Mesendoderm (in vitro differentiated cells): ENCODE results near the gene TGFBR3. TPM values are rescaled to one million over a fixed set of nuclear protein-coding genes. Genes with fewer than 3 reads are reported as not detected.

ENCODE experiments used
- DNase-seq: peaks from one replicate; pipeline ENCODE4 v3.0.0; 2013
- H2AK5ac ChIP-seq: 2 replicates; pipeline ENCODE4 v1.6.1; 2013; ENCODE audit warnings: low read length, inconsistent platforms
- H2BK120ac ChIP-seq: 2 replicates; pipeline ENCODE4 v1.6.1; 2013; ENCODE audit warnings: low read depth, mild to moderate bottlenecking, low read length, moderate library complexity, mixed read lengths
- H2BK15ac ChIP-seq: replicated peaks from 2 replicates; pipeline ENCODE4 v1.6.1; 2013; ENCODE audit warnings: low read depth, mild to moderate bottlenecking, moderate library complexity
- H2BK5ac ChIP-seq: 2 replicates; pipeline ENCODE4 v1.6.1; 2013; ENCODE audit warnings: low read length, inconsistent platforms
- H3K18ac ChIP-seq: 2 replicates; pipeline ENCODE4 v1.6.1; 2013; ENCODE audit warnings: mild to moderate bottlenecking, low read length, mixed read lengths
- H3K23ac ChIP-seq: one replicate; pipeline ENCODE4 v1.6.1; 2013; ENCODE audit warnings: low read length
- H3K27ac ChIP-seq: 2 replicates; pipeline ENCODE4 v1.5.1; 2013; ENCODE audit warnings: low read depth, mild to moderate bottlenecking, inconsistent platforms, low read length, moderate library complexity
- H3K27me3 ChIP-seq: 2 replicates; pipeline ENCODE4 v1.6.1; 2013; ENCODE audit warnings: low read length, control low read depth, mild to moderate bottlenecking, inconsistent platforms; ENCODE audit not compliant: insufficient read depth, poor library complexity
- H3K36me3 ChIP-seq: 2 replicates; pipeline ENCODE4 v1.6.1; 2013; ENCODE audit warnings: low read length, inconsistent platforms; ENCODE audit not compliant: control insufficient read depth, insufficient read depth
- H3K4ac ChIP-seq: one replicate; pipeline ENCODE4 v1.6.1; 2013; ENCODE audit warnings: low read depth, mild to moderate bottlenecking, low read length, moderate library complexity
- H3K4me1 ChIP-seq: 2 replicates; pipeline ENCODE4 v1.6.1; 2013; ENCODE audit warnings: low read depth, low read length, inconsistent platforms; ENCODE audit not compliant: control insufficient read depth
- H3K4me2 ChIP-seq: 2 replicates; pipeline ENCODE4 v1.6.1; 2013; ENCODE audit warnings: low read length
- H3K4me3 ChIP-seq: 2 replicates; pipeline ENCODE4 v1.5.1; 2013; ENCODE audit warnings: mild to moderate bottlenecking, low read length
- H3K56ac ChIP-seq: one replicate; pipeline ENCODE4 v1.6.1; 2013; ENCODE audit warnings: low read length
- H3K79me1 ChIP-seq: 2 replicates; pipeline ENCODE4 v1.6.1; 2013; ENCODE audit warnings: low read length, inconsistent platforms
- H3K79me2 ChIP-seq: 2 replicates; pipeline ENCODE4 v1.6.1; 2013; ENCODE audit warnings: mild to moderate bottlenecking, low read length; ENCODE audit not compliant: control insufficient read depth, insufficient read depth
- H3K9ac ChIP-seq: 2 replicates; pipeline ENCODE4 v1.6.1; 2013; ENCODE audit warnings: low read length, inconsistent platforms
- H4K5ac ChIP-seq: one replicate; pipeline ENCODE4 v1.6.1; 2013; ENCODE audit warnings: low read length
- H4K8ac ChIP-seq: one replicate; pipeline ENCODE4 v1.6.1; 2013; ENCODE audit warnings: low read depth, mild to moderate bottlenecking, control low read depth, low read length, moderate library complexity
- WGBS: extraction: QIAGEN DNeasy Blood & Tissue Kit; methylation state at CpG from one replicate; pipeline ENCODE4 v1.1.7; 2013; ENCODE audit warnings: low lambda C conversion rate, missing lambda C conversion rate; ENCODE audit not compliant: insufficient coverage; ENCODE audit errors: extremely low coverage; 5-methylcytosine and 5-hydroxymethylcytosine counted together
- polyA plus RNA-seq, 2 experiments: library from polyadenylated mRNA; stranded (reverse); fragments of 200-250 nt; gene quantifications; one replicate each; pipeline ENCODE4 v1.2.3, GENCODE V29; 2013

The TGFBR3 gene
- polyA plus RNA-seq (2013, experiment 1 of 2) = 2.3 TPM
- polyA plus RNA-seq (2013, experiment 2 of 2) = 2.6 TPM

DNA sequence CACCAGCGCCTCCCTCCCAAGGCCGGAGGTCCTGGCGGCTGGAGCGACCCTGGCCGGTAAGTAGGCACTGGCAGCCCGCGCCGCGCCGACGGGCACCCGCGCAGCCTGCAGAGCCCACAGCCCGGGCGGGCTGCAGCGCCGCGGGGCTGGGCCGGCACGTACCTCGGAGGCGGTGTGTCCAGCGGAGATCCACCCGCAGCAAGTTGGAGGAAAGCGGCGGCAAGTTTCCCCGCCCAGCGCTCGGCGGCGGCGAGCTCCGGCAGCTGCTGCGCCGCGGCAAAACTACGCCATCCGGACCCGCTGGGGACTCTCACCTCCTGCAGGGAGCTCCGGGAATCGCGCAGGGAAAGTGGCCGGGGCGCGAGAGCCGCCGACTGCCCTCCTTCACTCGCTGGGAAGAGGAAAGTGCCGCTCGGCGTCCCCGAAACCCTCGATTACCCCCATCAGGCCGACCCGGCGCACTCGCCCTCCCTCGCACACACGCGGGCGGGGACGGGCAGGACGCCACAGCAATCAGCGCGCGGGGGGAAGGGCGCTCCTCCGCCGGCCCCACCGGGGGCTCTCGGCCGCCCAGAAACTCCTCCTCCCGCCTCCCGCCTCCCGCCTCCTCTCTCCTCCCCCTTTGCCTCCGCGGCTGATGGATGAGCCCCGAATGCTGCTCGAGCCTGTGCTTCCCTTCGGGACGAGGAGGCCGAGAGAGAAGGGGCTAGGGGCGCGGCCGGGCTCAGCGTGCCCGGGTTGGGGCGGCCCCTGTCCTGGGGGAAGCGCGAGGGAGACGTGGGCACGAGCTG is at the start of gene TGFBR3:
TGFBR3 (minus strand) TSS at position 436 of the 791 bp plus-strand sequence. CDS start 24,620 bp downstream, outside the sequence.
- H3K27ac ChIP-seq = no peak within 1 kb of the TSS
- H2BK120ac ChIP-seq = no peak within 1 kb of the TSS
- H2BK5ac ChIP-seq = no peak within 1 kb of the TSS
- H3K9ac ChIP-seq = peak within 1 kb of the TSS; percentile 67
- peak within 1 kb of the TSS; percentile 55 for H3K4me3 ChIP-seq
- no peaks in the 10 kb centered on the region for H3K79me2 ChIP-seq
- peak within 1 kb of the TSS; percentile 21 for H3K18ac ChIP-seq
- DNase-seq = peak; percentile 73
- peaks cover 5% of the 10 kb centered on the region for H3K27me3 ChIP-seq
- no peak within 1 kb of the TSS for H4K5ac ChIP-seq
- H3K4me1 ChIP-seq = no peaks in the 10 kb centered on the region
- no CpG with 5 or more reads among the region's 92 CpGs for WGBS
- no peak within 1 kb of the TSS for H4K8ac ChIP-seq
- peak within 1 kb of the TSS; percentile 97 for H3K23ac ChIP-seq
- H3K36me3 ChIP-seq = no peaks in the 10 kb centered on the region
- no peak within 1 kb of the TSS for H2AK5ac ChIP-seq
- H2BK15ac ChIP-seq = no peak within 1 kb of the TSS
- H3K4me2 ChIP-seq = peak within 1 kb of the TSS; percentile 87
- H3K56ac ChIP-seq = peak within 1 kb of the TSS; percentile 83
- no peaks in the 10 kb centered on the region for H3K79me1 ChIP-seq
- H3K4ac ChIP-seq = no peak within 1 kb of the TSS

- WGBS = no CpG with 5 or more reads among the region's 2 CpGs
- peak; percentile 54 for DNase-seq
- no peak overlapping the region for H3K27ac ChIP-seq
Measured at GRCh38 chr1:91929250-91929649, 43.3 kb upstream of the TGFBR3 start.

GRCh38 chr1:91928026-91928425 is 42.1 kb upstream of the TGFBR3 start:
- Histone ChIP-seq H3K23ac (no peak overlapping the region), H3K27me3 (no peaks in the 10 kb centered on the region), H3K18ac (no peak overlapping the region), H3K9ac (no peak overlapping the region), H4K5ac (no peak overlapping the region), H2BK120ac (no peak overlapping the region), H3K79me1 (no peaks in the 10 kb centered on the region), H3K4me3 (no peak overlapping the region), H3K4ac (no peak overlapping the region), H3K56ac (no peak overlapping the region), H2BK15ac (no peak overlapping the region), H3K4me2 (no peak overlapping the region), H3K4me1 (no peaks in the 10 kb centered on the region), H2BK5ac (no peak overlapping the region), H2AK5ac (no peak overlapping the region), H4K8ac (no peak overlapping the region), H3K79me2 (no peaks in the 10 kb centered on the region), H3K36me3 (no peaks in the 10 kb centered on the region), H3K27ac (no peak overlapping the region)
- no peak for DNase-seq
- WGBS = 100% methylated on average over 1 of the region's 2 CpGs

More at GRCh38 chr1:91929250-91929649, 43.3 kb upstream of the TGFBR3 start:
- Histone ChIP-seq H3K4me3 (no peak overlapping the region), H3K23ac (no peak overlapping the region), H2BK15ac (no peak overlapping the region), H3K18ac (no peak overlapping the region), H3K36me3 (no peaks in the 10 kb centered on the region), H2AK5ac (no peak overlapping the region), H3K79me1 (no peaks in the 10 kb centered on the region), H4K8ac (no peak overlapping the region), H3K56ac (no peak overlapping the region), H3K79me2 (no peaks in the 10 kb centered on the region), H3K27me3 (no peaks in the 10 kb centered on the region), H2BK5ac (no peak overlapping the region), H3K4ac (no peak overlapping the region), H3K9ac (no peak overlapping the region), H3K4me1 (no peaks in the 10 kb centered on the region), H2BK120ac (no peak overlapping the region), H4K5ac (no peak overlapping the region), H3K4me2 (no peak overlapping the region)

DNA sequence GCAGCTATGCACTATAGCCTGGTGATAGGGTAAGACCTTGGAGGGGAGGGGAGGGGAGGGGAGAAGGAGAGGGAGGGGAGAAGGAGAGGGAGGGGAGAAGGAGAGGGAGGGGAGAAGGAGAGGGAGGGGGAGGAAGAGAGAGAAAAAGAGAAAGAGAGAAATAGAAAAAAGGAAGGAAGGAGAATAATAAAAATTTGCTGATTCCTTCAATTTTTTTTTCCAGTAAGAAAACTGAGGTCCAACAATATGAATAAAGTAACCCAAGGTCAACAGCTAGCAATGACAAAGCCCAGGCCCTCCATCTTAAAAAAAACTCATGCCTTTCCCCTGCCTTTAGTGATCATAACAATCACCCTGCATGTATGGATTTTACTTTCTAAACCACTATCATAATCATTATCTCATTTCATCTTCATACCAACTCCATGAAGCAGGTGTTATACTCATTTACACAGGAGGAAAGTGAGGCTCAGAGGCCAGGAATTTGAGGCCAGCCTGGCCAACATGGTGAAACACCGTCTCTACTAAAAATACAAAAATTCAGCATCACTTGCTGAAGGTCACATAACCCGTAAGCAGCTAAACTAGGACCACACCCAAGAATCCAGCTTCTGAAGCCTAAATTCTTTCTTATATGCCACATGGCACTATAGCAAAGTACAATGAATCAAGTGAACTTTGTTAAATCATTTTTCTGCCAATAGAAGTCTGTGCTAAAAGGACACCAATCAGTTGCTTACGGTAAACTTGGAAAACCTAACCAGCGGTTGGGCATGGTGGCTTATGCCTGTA is 39.9 kb upstream of the TGFBR3 start:
- Histone ChIP-seq H3K4ac (no peak overlapping the region), H3K56ac (no peak overlapping the region), H3K79me2 (no peaks in the 10 kb centered on the region), H2BK5ac (no peak overlapping the region), H4K8ac (no peak overlapping the region), H2AK5ac (no peak overlapping the region), H2BK120ac (no peak overlapping the region), H3K27me3 (no peaks in the 10 kb centered on the region), H3K18ac (no peak overlapping the region), H3K4me1 (no peaks in the 10 kb centered on the region), H3K79me1 (no peaks in the 10 kb centered on the region), H3K23ac (no peak overlapping the region), H2BK15ac (no peak overlapping the region), H3K4me3 (no peak overlapping the region), H3K4me2 (no peak overlapping the region), H4K5ac (no peak overlapping the region), H3K9ac (no peak overlapping the region), H3K27ac (no peak overlapping the region), H3K36me3 (no peaks in the 10 kb centered on the region)
- no CpG with 5 or more reads among the region's 4 CpGs for WGBS
- DNase-seq = no peak

DNA sequence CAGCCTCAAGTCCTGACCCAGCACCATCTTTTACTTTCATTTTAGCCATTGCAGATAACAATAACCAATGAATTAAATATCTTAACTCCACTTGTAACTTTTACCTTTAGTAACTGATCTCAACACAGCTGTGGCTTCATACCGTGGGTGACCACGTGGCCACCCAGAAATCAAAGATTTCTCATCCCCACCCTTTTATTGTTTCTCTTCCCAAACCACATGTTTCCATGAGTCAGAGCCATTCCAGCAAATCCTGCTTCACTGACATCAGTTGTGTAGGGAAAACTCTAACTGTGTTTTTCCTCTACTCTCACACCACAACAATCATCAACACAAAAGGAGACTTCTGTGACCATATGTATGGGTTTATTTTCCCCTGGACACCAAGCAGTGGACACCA is 38.2 kb upstream of the TGFBR3 start:
- Histone ChIP-seq H3K18ac (no peak overlapping the region), H2BK15ac (no peak overlapping the region), H3K4ac (no peak overlapping the region), H3K79me1 (no peaks in the 10 kb centered on the region), H3K27me3 (no peaks in the 10 kb centered on the region), H2AK5ac (no peak overlapping the region), H3K27ac (no peak overlapping the region), H4K8ac (no peak overlapping the region), H3K4me2 (no peak overlapping the region), H2BK5ac (no peak overlapping the region), H3K36me3 (no peaks in the 10 kb centered on the region), H3K4me3 (no peak overlapping the region), H3K56ac (no peak overlapping the region), H3K23ac (no peak overlapping the region), H2BK120ac (no peak overlapping the region), H3K4me1 (no peaks in the 10 kb centered on the region), H3K79me2 (no peaks in the 10 kb centered on the region), H3K9ac (no peak overlapping the region), H4K5ac (no peak overlapping the region)
- no CpG with 5 or more reads among the region's 2 CpGs for WGBS
- DNase-seq = no peak
